Thoracic aorta (tissue), 2 donors: ENCODE measurements around the gene LAMA1. TPM values are rescaled to one million over a fixed set of nuclear protein-coding genes. Genes with fewer than 3 reads are reported as not detected.
"Not testable (repeated sequence)": the region's sequence is repeated elsewhere in the genome, so short reads cannot be mapped to it uniquely, and the experiment has no call there.

Source experiments
- ATAC-seq: fragments of 150-250 bp; one replicate; pipeline ENCODE4 v1.8.0; 2017; ENCODE audit warnings: low read depth; ENCODE audit not compliant: insufficient number of reproducible peaks, low FRiP score
- DNase-seq: peaks from one replicate; pipeline ENCODE4 v3.0.0-alpha.2; 2020; ENCODE audit warnings: low spot score
- H3K27ac ChIP-seq, 2 donors: fragments of 200-600 bp; sonication (generic); 1 replicate in 1 of 2; 2 replicates in 1 of 2; pipeline ENCODE4 v1.5.1; 2016; ENCODE audit warnings: mild to moderate bottlenecking in 2 of 2, moderate library complexity in 2 of 2
- H3K27me3 ChIP-seq: fragments of 200-600 bp; sonication (generic); replicated peaks from 2 replicates; pipeline ENCODE4 v1.6.0; 2016; ENCODE audit warnings: mild to moderate bottlenecking; ENCODE audit not compliant: insufficient read depth
- H3K36me3 ChIP-seq: fragments of 200-600 bp; sonication (generic); one replicate; pipeline ENCODE4 v1.5.1; 2016
- H3K4me1 ChIP-seq, 2 donors: fragments of 200-600 bp; sonication (generic); 1 replicate in 1 of 2; 2 replicates in 1 of 2; pipeline versions ENCODE4 v1.5.1 to v1.6.0; 2016; ENCODE audit warnings: low read depth in 2 of 2, mild to moderate bottlenecking in 1 of 2; ENCODE audit not compliant: control insufficient read depth in 1 of 2
- H3K4me3 ChIP-seq: fragments of 200-600 bp; sonication (generic); 2 replicates; pipeline ENCODE4 v1.5.1; 2016; ENCODE audit warnings: mild to moderate bottlenecking
- H3K9me3 ChIP-seq: fragments of 200-600 bp; sonication (generic); 2 replicates; pipeline ENCODE4 v1.5.1; 2016
- total RNA-seq, 2 donors: library from RNA; depleted of rRNA; stranded (reverse); fragments of >200 nt; gene quantifications; one replicate each; pipeline versions ENCODE4 v1.1.0 to v1.2.3, GENCODE V29; 2016
- TF ChIP-seq, protein P1 (sequence below): fragments of 200-600 bp; sonication (generic); IDR thresholded peaks from one replicate; pipeline ENCODE4 v1.5.1; 2019; ENCODE audit warnings: antibody characterized with exemption

LAMA1 gene
- total RNA-seq, 2 donors from 2014 or later: 0.56 TPM; not detected in 1

DNA sequence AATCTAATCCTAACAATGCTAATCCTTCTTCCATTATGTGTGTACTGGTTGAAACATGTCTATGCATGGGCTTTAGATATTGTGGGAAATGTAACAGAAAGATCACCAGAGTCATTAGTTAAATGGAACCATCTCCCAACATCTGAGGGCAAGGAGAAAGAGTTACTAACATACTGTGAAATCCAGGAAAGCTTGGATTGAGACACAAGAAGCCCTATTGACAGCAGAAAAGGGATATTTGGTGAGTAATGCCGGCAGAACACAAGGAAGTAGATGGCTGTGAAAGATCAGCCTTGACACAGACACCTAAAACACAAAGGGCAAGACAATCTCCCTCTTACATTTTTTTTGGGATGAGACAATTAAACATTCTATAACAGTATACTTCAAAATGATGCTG lies 28.5 kb upstream of the LAMA1 start:
- no peaks in the 10 kb centered on the region for H3K4me1 ChIP-seq
- H3K36me3 ChIP-seq: no peaks in the 10 kb centered on the region
- TF ChIP-seq, protein P1, sequence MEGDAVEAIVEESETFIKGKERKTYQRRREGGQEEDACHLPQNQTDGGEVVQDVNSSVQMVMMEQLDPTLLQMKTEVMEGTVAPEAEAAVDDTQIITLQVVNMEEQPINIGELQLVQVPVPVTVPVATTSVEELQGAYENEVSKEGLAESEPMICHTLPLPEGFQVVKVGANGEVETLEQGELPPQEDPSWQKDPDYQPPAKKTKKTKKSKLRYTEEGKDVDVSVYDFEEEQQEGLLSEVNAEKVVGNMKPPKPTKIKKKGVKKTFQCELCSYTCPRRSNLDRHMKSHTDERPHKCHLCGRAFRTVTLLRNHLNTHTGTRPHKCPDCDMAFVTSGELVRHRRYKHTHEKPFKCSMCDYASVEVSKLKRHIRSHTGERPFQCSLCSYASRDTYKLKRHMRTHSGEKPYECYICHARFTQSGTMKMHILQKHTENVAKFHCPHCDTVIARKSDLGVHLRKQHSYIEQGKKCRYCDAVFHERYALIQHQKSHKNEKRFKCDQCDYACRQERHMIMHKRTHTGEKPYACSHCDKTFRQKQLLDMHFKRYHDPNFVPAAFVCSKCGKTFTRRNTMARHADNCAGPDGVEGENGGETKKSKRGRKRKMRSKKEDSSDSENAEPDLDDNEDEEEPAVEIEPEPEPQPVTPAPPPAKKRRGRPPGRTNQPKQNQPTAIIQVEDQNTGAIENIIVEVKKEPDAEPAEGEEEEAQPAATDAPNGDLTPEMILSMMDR: no peak
- H3K9me3 ChIP-seq: no peaks in the 10 kb centered on the region
- H3K27ac ChIP-seq: no peak overlapping the region
- no peak for ATAC-seq
- H3K4me3 ChIP-seq: no peak overlapping the region
- no peak for DNase-seq
- H3K27me3 ChIP-seq: no peaks in the 10 kb centered on the region

DNA sequence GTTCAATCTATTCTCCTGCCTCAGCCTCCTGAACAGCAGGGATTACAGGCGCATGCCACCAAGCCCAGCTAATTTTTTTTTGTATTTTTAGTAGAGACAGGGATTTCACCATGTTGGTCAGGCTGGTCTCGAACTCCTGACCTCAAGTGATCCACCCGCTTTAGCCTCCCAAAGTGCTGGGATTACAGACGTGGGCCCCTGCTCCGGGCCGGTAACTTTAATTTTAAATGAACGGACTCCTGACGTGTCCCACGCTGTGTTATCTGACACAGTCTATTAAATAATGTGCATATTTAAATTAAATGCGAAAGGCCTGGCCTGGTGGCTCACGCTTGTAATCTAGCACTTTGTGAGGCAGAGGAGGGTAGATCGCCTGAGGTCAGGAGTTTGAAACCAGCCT lies 27.3 kb upstream of the LAMA1 start:
- not testable (repeated sequence) for H3K27me3 ChIP-seq, DNase-seq, H3K36me3 ChIP-seq, H3K4me1 ChIP-seq, ATAC-seq, H3K27ac ChIP-seq, H3K9me3 ChIP-seq, H3K4me3 ChIP-seq

DNA sequence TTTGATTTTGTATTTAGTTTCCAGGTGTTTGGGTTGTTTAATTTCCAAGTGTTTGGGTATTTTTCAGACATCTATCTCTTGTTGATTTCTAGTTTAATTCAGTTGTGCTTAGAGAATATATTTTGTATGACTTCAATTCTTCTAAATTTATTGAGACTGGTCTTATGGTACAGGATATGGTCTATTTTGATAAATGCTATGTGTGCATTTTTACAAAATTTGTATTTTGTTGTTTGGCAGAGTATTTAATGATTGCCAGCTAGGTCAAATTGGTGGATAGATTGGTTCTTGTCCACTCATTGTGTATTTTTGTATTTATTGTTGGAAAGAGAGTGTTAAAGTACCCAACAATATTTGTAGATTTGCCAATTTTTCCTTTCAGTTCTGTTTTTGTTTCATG lies 23.7 kb upstream of the LAMA1 start:
- no peak overlapping the region for H3K27ac ChIP-seq
- TF ChIP-seq, protein P1: no peak
- H3K36me3 ChIP-seq: no peaks in the 10 kb centered on the region
- no peak for ATAC-seq
- no peaks in the 10 kb centered on the region for H3K4me1 ChIP-seq
- H3K27me3 ChIP-seq: no peaks in the 10 kb centered on the region
- H3K4me3 ChIP-seq: no peak overlapping the region
- DNase-seq: no peak
- no peaks in the 10 kb centered on the region for H3K9me3 ChIP-seq

DNA sequence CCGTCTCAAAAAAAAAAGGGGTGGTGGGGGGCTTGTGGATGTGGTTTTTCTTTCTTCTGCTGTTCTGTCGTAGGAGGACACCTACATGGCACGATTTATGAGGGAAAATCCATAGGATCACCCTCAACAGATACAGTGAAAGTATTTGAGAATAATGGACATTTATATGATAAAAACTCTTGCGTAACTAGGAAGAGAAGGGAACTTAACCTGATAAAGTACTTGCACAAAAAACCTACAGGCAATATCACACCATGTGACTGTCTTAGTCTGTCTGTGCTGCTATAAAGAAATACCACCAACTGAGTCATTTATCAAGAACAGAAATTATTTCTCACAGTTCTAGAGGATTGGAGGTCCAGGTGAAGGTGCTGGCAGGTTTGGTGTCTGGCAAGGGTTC lies 21.8 kb upstream of the LAMA1 start:
- ATAC-seq (no peak), DNase-seq (no peak)
- Histone ChIP-seq H3K27ac (no peak overlapping the region), H3K27me3 (no peaks in the 10 kb centered on the region), H3K4me3 (no peak overlapping the region), H3K9me3 (no peaks in the 10 kb centered on the region), H3K36me3 (no peaks in the 10 kb centered on the region), H3K4me1 (no peaks in the 10 kb centered on the region)
- TF ChIP-seq, protein P1: no peak

DNA sequence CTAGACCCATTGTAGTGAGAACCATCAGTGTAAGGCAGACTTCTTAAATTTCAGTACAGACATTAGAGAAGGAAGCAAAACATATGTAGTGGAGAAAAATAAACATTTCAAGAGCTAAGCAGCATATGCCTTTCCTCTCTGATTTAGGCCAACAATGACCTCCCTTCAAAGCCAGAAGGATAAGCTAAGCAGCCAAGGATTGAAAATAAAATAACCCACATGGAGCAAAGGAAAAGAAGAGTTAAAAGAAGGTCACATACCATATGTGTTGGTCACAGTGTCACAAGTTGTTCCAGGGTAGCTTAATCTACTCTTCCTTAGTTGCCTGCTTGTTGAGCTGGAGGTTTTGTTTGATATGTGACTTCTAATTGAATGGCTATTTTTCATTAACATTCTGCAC lies 15.6 kb upstream of the LAMA1 start:
- Histone ChIP-seq H3K4me1 (no peaks in the 10 kb centered on the region), H3K36me3 (no peaks in the 10 kb centered on the region), H3K4me3 (no peak overlapping the region), H3K9me3 (no peaks in the 10 kb centered on the region), H3K27ac (no peak overlapping the region), H3K27me3 (no peaks in the 10 kb centered on the region)
- TF ChIP-seq, protein P1: no peak
- ATAC-seq (no peak), DNase-seq (no peak)

DNA sequence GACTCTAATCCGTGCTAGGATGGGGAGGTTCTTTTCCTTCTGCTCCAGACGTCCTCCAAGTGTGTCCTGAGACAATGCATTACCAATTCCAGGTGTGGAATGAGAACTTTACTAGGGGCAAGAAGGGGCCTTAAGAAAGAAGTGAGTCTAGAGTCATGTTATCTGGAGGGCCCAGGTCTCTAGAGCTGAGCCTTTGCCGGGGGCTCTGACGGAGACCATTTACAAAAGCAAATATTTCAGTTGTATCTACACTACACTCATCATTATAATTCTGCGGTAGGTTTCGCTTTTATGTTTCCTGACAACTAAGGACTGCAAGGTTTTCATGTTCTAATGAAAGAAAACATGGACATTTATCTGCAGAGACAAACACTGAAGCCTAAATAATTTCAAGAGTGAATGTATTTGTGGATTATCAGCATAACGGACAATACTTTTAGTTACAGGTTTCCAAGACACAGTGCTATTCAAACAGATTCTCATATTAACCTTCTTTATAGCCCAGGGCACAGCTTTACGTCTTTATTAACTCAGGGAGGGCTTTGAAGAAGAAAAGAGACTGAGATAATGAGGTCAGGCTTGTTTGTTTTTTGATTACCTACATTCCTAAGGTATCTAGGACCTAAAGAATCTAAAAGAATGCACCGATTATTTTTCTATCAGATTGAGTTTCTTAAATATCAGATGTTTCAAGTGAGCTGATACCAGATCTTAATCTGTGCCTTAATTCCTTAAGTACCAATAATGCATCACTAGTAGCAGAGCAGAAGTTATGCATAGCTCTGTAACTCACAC lies 15.0 kb upstream of the LAMA1 start:
- H3K36me3 ChIP-seq: no peaks in the 10 kb centered on the region
- H3K9me3 ChIP-seq: no peaks in the 10 kb centered on the region
- no peaks in the 10 kb centered on the region for H3K27me3 ChIP-seq
- no peak overlapping the region for H3K27ac ChIP-seq
- DNase-seq (no peak), ATAC-seq (no peak)
- H3K4me3 ChIP-seq: no peak overlapping the region
- H3K4me1 ChIP-seq: no peaks in the 10 kb centered on the region
- TF ChIP-seq, protein P1: no peak
